Osteocyte (in vitro differentiated cells): Measurements from ENCODE around the gene HDAC1. TPM values are rescaled to one million over a fixed set of nuclear protein-coding genes. Genes with fewer than 3 reads are reported as not detected.
"Not testable (repeated sequence)": the region's sequence is repeated elsewhere in the genome, so short reads cannot be mapped to it uniquely, and the experiment has no call there.

ENCODE experiments used
- DNase-seq: peaks from one replicate; pipeline ENCODE4 v3.0.0; 2021; ENCODE audit warnings: mixed read lengths; ENCODE audit not compliant: unreplicated experiment; ENCODE audit errors: extremely low spot score
- H3K27ac Mint-ChIP-seq: one replicate; pipeline ENCODE4 v1.8.0; 2021; ENCODE audit warnings: mild to moderate bottlenecking, mixed read lengths; ENCODE audit not compliant: unreplicated experiment
- H3K27me3 Mint-ChIP-seq: one replicate; pipeline ENCODE4 v1.8.0; 2021; ENCODE audit warnings: mixed read lengths; ENCODE audit not compliant: unreplicated experiment
- H3K36me3 Mint-ChIP-seq: one replicate; pipeline ENCODE4 v1.8.0; 2021; ENCODE audit warnings: mixed read lengths; ENCODE audit not compliant: unreplicated experiment
- H3K4me1 Mint-ChIP-seq: one replicate; pipeline ENCODE4 v1.8.0; 2021; ENCODE audit warnings: mixed read lengths; ENCODE audit not compliant: unreplicated experiment
- H3K4me3 Mint-ChIP-seq: one replicate; pipeline ENCODE4 v1.8.0; 2021; ENCODE audit warnings: mild to moderate bottlenecking, moderate library complexity, mixed read lengths; ENCODE audit not compliant: unreplicated experiment
- H3K9me3 Mint-ChIP-seq: one replicate; pipeline ENCODE4 v1.8.0; 2021; ENCODE audit warnings: mixed read lengths; ENCODE audit not compliant: unreplicated experiment
- total RNA-seq: library from RNA; stranded (reverse); gene quantifications from 2 replicates; pipeline ENCODE4 v1.2.1, GENCODE V29; 2021
- TF ChIP-seq, protein P1 (sequence below): fragments of 200-600 bp; sonication (generic); IDR thresholded peaks from 2 replicates; pipeline ENCODE4 v1.5.0; 2021; ENCODE audit warnings: antibody characterized with exemption, mild to moderate bottlenecking, moderate library complexity

Gene HDAC1
- total RNA-seq, 1 donor from 2014 or later: 79.2 TPM

DNA sequence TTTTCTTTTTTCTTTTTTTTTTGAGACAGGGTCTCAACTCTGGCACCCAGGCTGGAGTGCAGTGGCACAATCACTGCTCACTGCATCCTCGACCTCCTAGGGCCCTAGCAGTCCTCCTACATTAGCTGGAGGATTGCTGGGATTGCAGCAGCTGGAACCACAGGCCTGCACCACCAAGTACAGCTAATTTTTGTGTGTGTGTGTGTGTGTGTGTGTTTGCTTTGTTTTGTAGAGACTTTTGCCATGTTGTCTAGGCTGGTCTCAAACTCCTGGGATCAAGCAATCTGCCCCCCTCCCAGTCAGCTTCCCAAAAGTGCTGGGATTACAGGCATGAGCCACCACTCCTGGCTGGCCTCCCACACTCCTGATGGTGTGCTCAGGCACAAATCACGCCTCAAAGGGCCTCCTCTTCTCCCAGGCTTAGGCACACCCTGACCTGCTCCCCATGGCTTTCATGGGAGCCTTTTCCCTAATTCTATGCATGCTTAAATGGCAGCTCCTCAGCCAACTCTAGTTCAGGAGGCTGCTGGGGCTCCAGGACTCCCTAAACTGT is 61.0 kb downstream of the HDAC1 start:
- H3K36me3 Mint-ChIP-seq: peaks cover 17% of the 10 kb centered on the region
- H3K4me1 Mint-ChIP-seq: peaks cover 42% of the 10 kb centered on the region
- no peak overlapping the region for H3K27ac Mint-ChIP-seq

GRCh38 chr1:32353431-32353830 is 61.5 kb downstream of the HDAC1 start:
- no peaks in the 10 kb centered on the region for H3K27me3 Mint-ChIP-seq
- H3K36me3 Mint-ChIP-seq: peaks cover 17% of the 10 kb centered on the region
- H3K4me3 Mint-ChIP-seq: peak overlapping the region; percentile 40
- H3K4me1 Mint-ChIP-seq: peaks cover 42% of the 10 kb centered on the region
- DNase-seq: no peak
- TF ChIP-seq, protein P1, sequence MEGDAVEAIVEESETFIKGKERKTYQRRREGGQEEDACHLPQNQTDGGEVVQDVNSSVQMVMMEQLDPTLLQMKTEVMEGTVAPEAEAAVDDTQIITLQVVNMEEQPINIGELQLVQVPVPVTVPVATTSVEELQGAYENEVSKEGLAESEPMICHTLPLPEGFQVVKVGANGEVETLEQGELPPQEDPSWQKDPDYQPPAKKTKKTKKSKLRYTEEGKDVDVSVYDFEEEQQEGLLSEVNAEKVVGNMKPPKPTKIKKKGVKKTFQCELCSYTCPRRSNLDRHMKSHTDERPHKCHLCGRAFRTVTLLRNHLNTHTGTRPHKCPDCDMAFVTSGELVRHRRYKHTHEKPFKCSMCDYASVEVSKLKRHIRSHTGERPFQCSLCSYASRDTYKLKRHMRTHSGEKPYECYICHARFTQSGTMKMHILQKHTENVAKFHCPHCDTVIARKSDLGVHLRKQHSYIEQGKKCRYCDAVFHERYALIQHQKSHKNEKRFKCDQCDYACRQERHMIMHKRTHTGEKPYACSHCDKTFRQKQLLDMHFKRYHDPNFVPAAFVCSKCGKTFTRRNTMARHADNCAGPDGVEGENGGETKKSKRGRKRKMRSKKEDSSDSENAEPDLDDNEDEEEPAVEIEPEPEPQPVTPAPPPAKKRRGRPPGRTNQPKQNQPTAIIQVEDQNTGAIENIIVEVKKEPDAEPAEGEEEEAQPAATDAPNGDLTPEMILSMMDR: no peak
- H3K9me3 Mint-ChIP-seq: no peaks in the 10 kb centered on the region
- H3K27ac Mint-ChIP-seq: no peak overlapping the region

More for the DNA sequence above, 61.0 kb downstream of the HDAC1 start:
- Mint-ChIP-seq H3K27me3 (no peaks in the 10 kb centered on the region), H3K4me3 (peak overlapping the region; percentile 75), H3K9me3 (no peaks in the 10 kb centered on the region)
- TF ChIP-seq, protein P1: no peak
- no peak for DNase-seq

DNA sequence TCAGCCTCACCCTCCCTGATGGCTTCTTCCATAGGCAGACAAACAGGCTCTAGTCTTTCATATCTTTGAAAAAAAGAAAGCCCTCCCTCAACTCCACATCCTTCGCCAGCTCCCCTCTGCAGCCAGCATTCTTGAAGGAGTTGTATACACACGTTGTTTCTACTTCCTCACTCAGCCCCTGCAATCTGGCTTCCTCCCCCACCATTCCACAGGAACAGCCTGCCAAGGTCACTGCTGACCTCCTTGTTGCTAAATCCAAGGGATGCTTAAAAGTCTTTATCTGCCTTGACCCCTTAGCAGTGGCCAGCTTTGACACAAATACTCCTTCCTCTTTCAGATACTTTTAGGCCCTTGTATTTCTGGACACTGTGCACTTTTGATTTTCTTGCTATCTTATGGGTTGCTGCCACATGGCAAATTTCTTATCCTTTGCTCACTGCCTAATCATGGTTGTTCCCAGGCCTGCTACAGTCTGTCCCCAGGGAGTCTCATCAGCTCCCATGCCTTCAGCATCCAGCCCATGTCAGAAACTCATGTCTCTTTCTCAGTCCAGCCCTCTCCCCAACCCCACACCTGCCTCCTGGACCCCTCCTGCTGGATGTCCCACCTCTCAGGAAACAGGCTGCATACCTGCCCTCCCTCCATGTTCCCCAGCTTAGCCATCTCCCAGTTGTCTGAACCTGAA is 62.1 kb downstream of the HDAC1 start:
- DNase-seq: no peak
- TF ChIP-seq, protein P1: no peak
- Mint-ChIP-seq H3K4me3 (peak overlapping the region; percentile 40), H3K4me1 (peaks cover 38% of the 10 kb centered on the region), H3K27me3 (no peaks in the 10 kb centered on the region), H3K9me3 (no peaks in the 10 kb centered on the region), H3K36me3 (peaks cover 17% of the 10 kb centered on the region), H3K27ac (no peak overlapping the region)

DNA sequence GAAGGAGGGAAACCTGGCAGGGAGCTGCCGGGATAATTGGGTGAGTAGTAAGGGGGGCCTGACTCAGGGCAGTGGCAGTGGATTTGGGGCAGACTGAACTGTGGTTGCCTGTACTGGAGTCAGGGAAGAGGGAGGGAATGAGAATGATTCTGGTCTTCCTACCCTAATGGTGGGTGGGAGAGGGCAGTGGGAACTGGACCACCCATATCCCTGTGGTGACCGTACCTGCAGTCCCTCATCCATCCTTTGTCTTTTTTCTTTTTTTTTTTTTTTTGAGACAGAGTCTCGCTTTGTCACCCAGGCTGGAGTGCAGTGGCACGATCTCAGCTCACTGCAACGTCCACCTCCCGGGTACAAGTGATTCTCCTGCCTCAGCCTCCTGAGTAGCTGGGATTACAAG is 63.9 kb downstream of the HDAC1 start:
- DNase-seq, H3K9me3 Mint-ChIP-seq, H3K4me3 Mint-ChIP-seq, H3K27ac Mint-ChIP-seq, H3K27me3 Mint-ChIP-seq: not testable (repeated sequence)
- Mint-ChIP-seq H3K4me1 (peaks cover 22% of the 10 kb centered on the region), H3K36me3 (peaks cover 20% of the 10 kb centered on the region)

GRCh38 chr1:32356478-32356877 is 64.6 kb downstream of the HDAC1 start:
- TF ChIP-seq, protein P1: no peak
- H3K4me3 Mint-ChIP-seq: no peak overlapping the region
- peaks cover 20% of the 10 kb centered on the region for H3K36me3 Mint-ChIP-seq
- no peak for DNase-seq
- peaks cover 20% of the 10 kb centered on the region for H3K4me1 Mint-ChIP-seq
- H3K27me3 Mint-ChIP-seq: no peaks in the 10 kb centered on the region
- H3K27ac Mint-ChIP-seq: no peak overlapping the region
- no peaks in the 10 kb centered on the region for H3K9me3 Mint-ChIP-seq
